NCI-H1694 treated with DMSO at 0.1 percent for 48 hours (cell line): ENCODE data around the gene SCFD2.

ENCODE experiments used
- DNase-seq: peaks from one replicate; lab custom pipeline; 2025; lab: John Stamatoyannopoulos, UW

Gene SCFD2

GRCh38 chr4:53137468-53137867, 228.4 kb downstream of the SCFD2 start:
- DNase-seq, result no peak

- no peak for DNase-seq
These were observed 228.9 kb downstream of the SCFD2 start for GRCh38 chr4:53136954-53137353.

DNA sequence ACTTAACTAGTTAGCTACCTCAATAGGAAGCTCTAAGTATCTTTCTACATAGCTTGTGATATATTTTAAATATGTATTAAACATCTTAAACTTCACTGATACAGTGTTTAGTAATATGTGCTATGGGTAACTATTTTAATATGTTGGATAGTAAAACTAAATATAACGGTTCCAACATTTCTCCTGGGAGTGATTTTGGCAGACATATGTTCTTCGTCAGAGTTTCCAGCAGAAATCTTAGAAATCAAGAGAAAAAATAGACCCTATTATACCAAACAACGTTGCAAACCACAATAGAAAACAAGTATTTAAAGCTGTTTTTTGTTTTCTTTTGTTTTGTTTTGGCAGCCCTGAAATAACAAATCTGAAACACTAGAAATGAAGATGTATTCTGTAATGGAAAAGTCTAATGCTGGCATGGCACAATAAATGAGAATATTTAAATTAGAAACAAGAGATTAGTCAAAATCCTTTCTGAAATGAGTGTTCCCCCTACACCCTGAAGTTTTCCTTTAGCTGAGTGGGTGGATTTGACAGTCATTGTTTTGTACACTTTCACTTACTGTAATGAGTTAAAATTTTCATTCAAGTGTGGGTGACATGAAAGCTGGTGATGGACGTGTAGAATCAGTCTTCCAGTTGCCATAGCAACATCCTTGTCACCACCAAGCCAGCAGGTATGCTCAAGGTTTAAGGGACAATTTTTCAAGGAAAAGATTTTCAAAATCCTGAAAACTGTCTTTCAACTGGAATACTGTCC, 233.5 kb downstream of the SCFD2 start:
- no peak for DNase-seq

DNA sequence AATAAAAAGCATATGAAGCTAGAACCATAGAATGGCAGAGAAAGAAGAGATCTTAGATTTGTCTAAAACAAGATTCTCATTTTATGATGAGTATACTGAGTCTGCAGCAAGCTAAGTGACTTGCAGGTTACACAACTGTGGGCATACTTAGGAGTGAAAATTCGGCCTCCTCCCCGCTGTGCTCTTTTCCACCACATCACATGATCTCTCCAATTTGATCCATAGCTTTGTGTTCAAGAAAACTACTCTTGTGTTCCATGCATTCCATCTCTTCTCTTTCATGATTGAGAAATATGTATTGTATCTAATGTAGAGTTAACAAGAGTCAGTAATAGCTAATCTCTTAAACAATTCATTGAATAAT, 234.3 kb downstream of the SCFD2 start:
- DNase-seq, result no peak

DNA sequence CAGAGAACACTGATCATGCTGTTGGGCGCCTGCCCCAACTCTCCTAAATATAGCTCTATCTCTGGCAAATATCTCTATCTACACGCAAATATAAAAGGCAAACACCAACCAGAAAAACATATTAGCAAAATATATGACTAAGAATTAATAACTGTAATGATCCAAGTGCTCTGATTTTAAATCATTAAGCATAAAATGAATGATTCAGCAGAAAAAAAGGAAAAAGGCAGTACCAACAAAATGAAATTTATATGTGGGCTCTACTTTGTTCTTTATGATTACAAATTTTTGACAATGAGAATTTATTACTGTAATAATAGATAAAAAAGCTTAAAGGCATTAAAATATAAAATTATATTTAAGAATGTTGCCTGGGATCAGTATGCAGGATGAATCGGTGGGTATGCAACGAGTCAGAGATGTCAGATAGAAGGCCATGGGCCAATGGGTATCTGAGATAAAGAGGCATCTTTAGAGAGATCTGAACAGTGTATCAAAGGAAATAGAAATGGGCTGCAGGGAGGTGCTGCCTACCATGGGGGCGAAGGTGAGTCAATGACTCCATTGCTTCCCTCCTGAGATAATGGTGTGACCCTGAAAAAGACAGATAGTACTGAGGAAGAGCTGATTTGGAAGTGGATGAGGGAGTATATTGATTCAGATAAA, 234.8 kb downstream of the SCFD2 start:
- DNase-seq, result no peak

GRCh38 chr4:53128706-53129357, 237.0 kb downstream of the SCFD2 start:
- DNase-seq, result no peak

GRCh38 chr4:53128231-53128630, 237.6 kb downstream of the SCFD2 start:
- DNase-seq, result no peak

DNA sequence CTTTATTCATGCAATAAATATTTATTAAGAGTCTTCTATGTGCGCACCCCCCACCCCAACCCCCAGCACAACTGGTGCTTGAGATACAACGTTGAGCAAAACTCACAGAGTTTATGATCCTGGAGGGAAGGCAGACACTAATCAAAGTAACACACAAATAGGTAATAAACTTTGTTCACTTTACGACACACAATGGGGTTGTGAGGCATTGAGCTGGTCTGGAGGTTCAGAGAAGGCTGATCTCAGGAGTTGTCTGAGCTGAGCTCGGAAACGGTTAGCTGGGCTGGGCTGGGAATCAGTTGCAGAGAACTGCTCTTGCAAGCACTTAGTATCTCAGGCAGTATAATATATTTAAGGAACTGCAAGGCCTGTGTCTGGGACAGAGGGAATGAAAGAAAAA, 238.5 kb downstream of the SCFD2 start:
- no peak for DNase-seq

GRCh38 chr4:53126099-53126498, 239.8 kb downstream of the SCFD2 start:
- no peak for DNase-seq

- no peak for DNase-seq
These were observed 242.0 kb downstream of the SCFD2 start for GRCh38 chr4:53123819-53124218.

DNA sequence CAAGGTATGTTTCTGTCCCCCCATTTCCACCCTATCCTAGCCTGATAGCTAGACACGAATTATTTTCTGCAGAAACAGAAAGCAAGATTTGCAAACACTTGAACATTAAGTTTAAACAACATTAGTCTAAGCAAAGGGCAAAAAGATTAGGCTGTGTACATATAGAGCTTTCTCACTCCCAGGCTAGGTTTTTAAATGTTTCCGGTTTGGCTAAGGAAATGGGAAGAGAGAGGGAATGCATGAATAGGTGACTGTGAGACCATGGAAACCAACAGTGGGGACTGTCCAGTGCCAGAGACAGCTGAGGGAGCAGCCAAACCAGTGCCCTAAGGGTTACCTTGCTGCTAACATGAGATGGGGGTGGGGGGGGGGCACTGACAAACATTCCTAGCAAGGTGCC, 242.7 kb downstream of the SCFD2 start:
- DNase-seq, result no peak

GRCh38 chr4:53122280-53123116, 243.4 kb downstream of the SCFD2 start:
- DNase-seq, result no peak

GRCh38 chr4:53121264-53121865, 244.5 kb downstream of the SCFD2 start:
- no peak for DNase-seq

GRCh38 chr4:53120778-53121177, 245.1 kb downstream of the SCFD2 start:
- no peak for DNase-seq

DNA sequence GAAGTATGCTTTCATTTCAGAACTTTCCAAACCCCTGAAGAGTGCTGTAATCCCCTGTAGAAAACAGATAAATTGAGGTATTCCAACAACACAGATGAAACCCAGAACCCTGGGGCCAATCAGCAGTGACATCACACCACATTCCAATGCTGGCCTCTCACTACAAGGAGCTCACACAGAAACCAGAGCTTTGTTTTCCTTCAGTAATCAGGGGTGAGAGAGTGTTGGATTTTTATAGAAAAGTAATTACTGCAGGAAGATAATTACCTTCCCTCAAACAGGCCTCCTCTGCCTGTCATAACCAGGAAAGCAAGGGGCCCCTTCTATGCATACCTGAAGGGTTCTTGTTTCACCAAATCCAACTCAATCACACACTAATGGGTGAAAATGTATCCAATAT, 246.2 kb downstream of the SCFD2 start:
- DNase-seq, result no peak

- no peak for DNase-seq
These were observed 247.2 kb downstream of the SCFD2 start for GRCh38 chr4:53118676-53119075.

DNA sequence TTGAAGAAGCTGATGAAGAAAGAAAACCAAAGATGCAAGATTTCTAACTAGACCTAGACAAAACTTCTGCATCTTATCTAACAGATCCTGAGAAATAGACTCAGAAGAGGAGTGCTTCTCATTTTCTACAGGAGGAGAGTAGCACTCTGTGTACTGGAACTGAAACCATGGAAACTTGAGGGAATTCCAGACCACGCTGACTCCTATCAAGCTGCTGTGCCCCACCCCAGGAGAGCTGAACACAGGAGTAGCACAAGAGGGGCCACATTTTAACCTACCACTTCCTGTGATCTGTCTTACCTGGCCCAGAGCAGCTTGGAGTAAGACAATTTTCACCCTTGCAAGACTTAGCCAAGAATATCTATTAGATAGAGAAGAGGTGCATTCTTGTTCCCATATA, 248.9 kb downstream of the SCFD2 start:
- DNase-seq, result no peak

DNA sequence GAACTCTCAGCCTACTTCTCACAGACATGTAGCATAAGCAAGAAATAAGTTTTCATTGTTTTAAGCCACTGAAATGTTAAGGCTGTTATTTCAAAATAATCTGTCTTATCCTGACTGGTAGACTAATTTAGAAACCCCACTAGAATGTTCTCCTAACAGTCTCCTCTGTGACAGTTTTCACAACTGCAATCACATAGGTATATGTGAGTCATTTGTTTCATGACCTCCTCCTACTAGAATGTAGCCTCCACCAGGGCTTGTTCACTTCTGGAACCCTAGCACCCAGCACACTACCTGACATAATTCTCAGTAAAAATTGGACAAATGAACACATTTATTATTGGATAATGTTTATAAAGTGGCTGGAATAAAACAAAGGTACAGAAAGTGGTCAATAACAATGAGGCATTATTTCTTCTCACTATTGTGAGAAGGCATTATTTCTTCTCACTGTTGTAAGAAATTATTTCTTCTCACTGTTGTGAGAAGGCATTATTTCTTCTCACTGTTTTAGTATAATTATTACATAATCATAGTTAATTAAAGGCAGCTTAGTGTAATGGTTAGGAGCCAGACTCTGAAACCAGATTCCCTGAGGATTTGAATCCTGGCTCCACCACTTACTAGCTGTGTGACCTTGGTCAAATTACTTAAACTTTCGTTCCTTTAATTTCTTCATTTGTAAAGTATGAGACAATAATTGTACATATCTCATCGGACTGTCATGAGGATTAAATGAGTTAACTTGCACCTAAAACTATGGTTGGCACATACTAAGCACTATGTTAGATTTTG, 252.2 kb downstream of the SCFD2 start:
- DNase-seq, result no peak

DNA sequence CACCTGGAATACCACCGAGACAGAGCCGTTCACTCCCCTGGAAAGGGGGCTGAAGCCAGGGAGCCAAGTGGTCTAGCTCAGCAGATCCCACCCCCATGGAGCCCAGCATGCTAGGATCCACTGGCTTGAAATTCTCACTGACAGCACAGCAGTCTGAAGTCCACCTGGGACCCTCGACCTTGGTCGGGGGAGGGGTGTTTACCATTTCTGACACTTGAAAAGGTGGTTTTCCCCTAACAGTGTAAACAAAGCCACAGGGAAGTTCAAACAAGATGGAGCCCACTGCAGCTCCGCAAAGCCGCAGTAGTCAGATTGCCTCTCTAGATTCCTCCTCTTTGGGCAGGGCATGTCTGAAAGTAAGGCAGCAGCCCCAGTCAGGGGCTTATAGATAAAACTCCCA, 260.5 kb downstream of the SCFD2 start:
- no peak for DNase-seq

- DNase-seq, result no peak
These were observed 262.4 kb downstream of the SCFD2 start for GRCh38 chr4:53103481-53103880.

DNA sequence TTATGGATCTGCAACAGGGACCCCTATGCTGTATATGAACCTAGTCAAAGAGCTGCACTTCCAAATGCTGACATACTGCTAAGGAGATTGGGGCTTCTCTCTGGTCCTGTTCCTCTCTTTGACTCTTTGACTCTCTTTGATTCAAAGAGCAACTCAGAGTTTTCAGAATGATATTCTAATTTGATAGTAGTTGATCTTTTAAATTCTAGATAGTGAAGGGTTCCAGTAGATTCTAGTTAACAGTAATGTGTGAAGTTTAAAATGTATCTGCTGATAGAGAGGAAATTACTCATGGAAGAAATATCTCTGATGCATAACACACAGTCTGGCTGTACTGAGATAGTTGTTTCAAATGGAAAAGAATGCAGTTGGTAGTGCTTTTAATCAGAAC, 264.7 kb downstream of the SCFD2 start:
- DNase-seq, result no peak
